ENCODE measurements around the gene NSRP1.

Gene NSRP1

GRCh38 chr17:30217054-30217453, 100.4 kb downstream of the NSRP1 start:
- TF ChIP-seq SPI1 (IDR thresholded peaks at IDR 0.05; ENCODE audit: low read depth, low read length) = no peak
- DNase-seq (ENCODE audit: insufficient read length, low spot score) = no peak
- FAIRE-seq = no peak

- TF ChIP-seq TAF1 (IDR thresholded peaks at IDR 0.05; ENCODE audit: low read depth, low read length) = no peak
- no peak for TF ChIP-seq POLR2AphosphoS5 (IDR thresholded peaks at IDR 0.05; ENCODE audit: low read depth, low read length)
- no peak for TF ChIP-seq POU2F2 (IDR thresholded peaks at IDR 0.05; ENCODE audit: low read depth, low read length)
- no peak for TF ChIP-seq POLR2A (IDR thresholded peaks at IDR 0.05; ENCODE audit: low read depth, low read length)
- no peak for TF ChIP-seq PAX5 (IDR thresholded peaks at IDR 0.05; ENCODE audit: insufficient read depth, low read length, severe bottlenecking)
- TF ChIP-seq SPI1 (IDR thresholded peaks at IDR 0.05; ENCODE audit: low read depth, low read length) = no peak
Measured at GRCh38 chr17:30217746-30218245, 101.2 kb downstream of the NSRP1 start.

GRCh38 chr17:30218799-30219198, 102.2 kb downstream of the NSRP1 start:
- DNase-seq (ENCODE audit: insufficient read length, low spot score) (no peak), FAIRE-seq (no peak)
- TF ChIP-seq SPI1 (IDR thresholded peaks at IDR 0.05; ENCODE audit: low read depth, low read length) (no peak), TAF1 (IDR thresholded peaks at IDR 0.05; ENCODE audit: low read depth, low read length) (no peak), POLR2A (IDR thresholded peaks at IDR 0.05; ENCODE audit: low read depth, low read length) (no peak), PAX5 (IDR thresholded peaks at IDR 0.05; ENCODE audit: insufficient read depth, low read length, severe bottlenecking) (no peak), POLR2AphosphoS5 (IDR thresholded peaks at IDR 0.05; ENCODE audit: low read depth, low read length) (no peak), POU2F2 (IDR thresholded peaks at IDR 0.05; ENCODE audit: low read depth, low read length) (no peak)

More at GRCh38 chr17:30217746-30218245, 101.2 kb downstream of the NSRP1 start:
- DNase-seq (ENCODE audit: insufficient read length, low spot score) = no peak
- no peak for FAIRE-seq

GRCh38 chr17:30219315-30219714, 102.7 kb downstream of the NSRP1 start:
- FAIRE-seq (no peak), DNase-seq (ENCODE audit: insufficient read length, low spot score) (no peak)
- TF ChIP-seq POU2F2 (IDR thresholded peaks at IDR 0.05; ENCODE audit: low read depth, low read length) (no peak), POLR2AphosphoS5 (IDR thresholded peaks at IDR 0.05; ENCODE audit: low read depth, low read length) (no peak), SPI1 (IDR thresholded peaks at IDR 0.05; ENCODE audit: low read depth, low read length) (no peak), PAX5 (IDR thresholded peaks at IDR 0.05; ENCODE audit: insufficient read depth, low read length, severe bottlenecking) (no peak), POLR2A (IDR thresholded peaks at IDR 0.05; ENCODE audit: low read depth, low read length) (no peak), TAF1 (IDR thresholded peaks at IDR 0.05; ENCODE audit: low read depth, low read length) (no peak)

- TF ChIP-seq SPI1 (IDR thresholded peaks at IDR 0.05; ENCODE audit: low read depth, low read length) (no peak), POLR2A (IDR thresholded peaks at IDR 0.05; ENCODE audit: low read depth, low read length) (no peak), PAX5 (IDR thresholded peaks at IDR 0.05; ENCODE audit: insufficient read depth, low read length, severe bottlenecking) (no peak), TAF1 (IDR thresholded peaks at IDR 0.05; ENCODE audit: low read depth, low read length) (no peak), POU2F2 (IDR thresholded peaks at IDR 0.05; ENCODE audit: low read depth, low read length) (no peak), POLR2AphosphoS5 (IDR thresholded peaks at IDR 0.05; ENCODE audit: low read depth, low read length) (no peak)
- no peak for DNase-seq (ENCODE audit: insufficient read length, low spot score)
- FAIRE-seq = peak; percentile 23
Measured at GRCh38 chr17:30219833-30220232, 103.2 kb downstream of the NSRP1 start.

- FAIRE-seq (no peak), DNase-seq (ENCODE audit: insufficient read length, low spot score) (no peak)
- TF ChIP-seq POLR2A (IDR thresholded peaks at IDR 0.05; ENCODE audit: low read depth, low read length) = no peak
- TF ChIP-seq POLR2AphosphoS5 (IDR thresholded peaks at IDR 0.05; ENCODE audit: low read depth, low read length) = no peak
Measured at GRCh38 chr17:30220414-30220813, 103.8 kb downstream of the NSRP1 start.

GRCh38 chr17:30221346-30221745, 104.7 kb downstream of the NSRP1 start:
- FAIRE-seq = no peak
- TF ChIP-seq POU2F2 (IDR thresholded peaks at IDR 0.05; ENCODE audit: low read depth, low read length) (no peak), PAX5 (IDR thresholded peaks at IDR 0.05; ENCODE audit: insufficient read depth, low read length, severe bottlenecking) (no peak), TAF1 (IDR thresholded peaks at IDR 0.05; ENCODE audit: low read depth, low read length) (no peak), POLR2A (IDR thresholded peaks at IDR 0.05; ENCODE audit: low read depth, low read length) (no peak), SPI1 (IDR thresholded peaks at IDR 0.05; ENCODE audit: low read depth, low read length) (no peak), POLR2AphosphoS5 (IDR thresholded peaks at IDR 0.05; ENCODE audit: low read depth, low read length) (no peak)
- no peak for DNase-seq (ENCODE audit: insufficient read length, low spot score)

GRCh38 chr17:30222251-30222650, 105.6 kb downstream of the NSRP1 start:
- TF ChIP-seq POLR2A (IDR thresholded peaks at IDR 0.05; ENCODE audit: low read depth, low read length) (no peak), SPI1 (IDR thresholded peaks at IDR 0.05; ENCODE audit: low read depth, low read length) (no peak), PAX5 (IDR thresholded peaks at IDR 0.05; ENCODE audit: insufficient read depth, low read length, severe bottlenecking) (no peak), POLR2AphosphoS5 (IDR thresholded peaks at IDR 0.05; ENCODE audit: low read depth, low read length) (no peak), TAF1 (IDR thresholded peaks at IDR 0.05; ENCODE audit: low read depth, low read length) (no peak), POU2F2 (IDR thresholded peaks at IDR 0.05; ENCODE audit: low read depth, low read length) (no peak)
- DNase-seq (ENCODE audit: insufficient read length, low spot score) = no peak
- FAIRE-seq = no peak

- DNase-seq (ENCODE audit: insufficient read length, low spot score) = no peak
- no peak for TF ChIP-seq POLR2AphosphoS5 (IDR thresholded peaks at IDR 0.05; ENCODE audit: low read depth, low read length)
- no peak for TF ChIP-seq PAX5 (IDR thresholded peaks at IDR 0.05; ENCODE audit: insufficient read depth, low read length, severe bottlenecking)
- no peak for TF ChIP-seq SPI1 (IDR thresholded peaks at IDR 0.05; ENCODE audit: low read depth, low read length)
- no peak for FAIRE-seq
Measured at GRCh38 chr17:30222721-30223175, 106.1 kb downstream of the NSRP1 start.

- TF ChIP-seq TAF1 (IDR thresholded peaks at IDR 0.05; ENCODE audit: low read depth, low read length) = no peak
- no peak for TF ChIP-seq POU2F2 (IDR thresholded peaks at IDR 0.05; ENCODE audit: low read depth, low read length)
- no peak for TF ChIP-seq POLR2A (IDR thresholded peaks at IDR 0.05; ENCODE audit: low read depth, low read length)
- TF ChIP-seq PAX5 (IDR thresholded peaks at IDR 0.05; ENCODE audit: insufficient read depth, low read length, severe bottlenecking) = no peak
- no peak for TF ChIP-seq SPI1 (IDR thresholded peaks at IDR 0.05; ENCODE audit: low read depth, low read length)
- no peak for TF ChIP-seq POLR2AphosphoS5 (IDR thresholded peaks at IDR 0.05; ENCODE audit: low read depth, low read length)
- DNase-seq (ENCODE audit: insufficient read length, low spot score) (no peak), FAIRE-seq (no peak)
Measured at GRCh38 chr17:30224419-30224960, 107.9 kb downstream of the NSRP1 start.
